Keratinocyte (primary cell): ENCODE data around the gene SMO.

Experiments used
- EZH2 ChIP-seq: IDR thresholded peaks from one replicate; pipeline ENCODE4 v1.6.1; 2012; ENCODE audit warnings: inconsistent platforms, mild to moderate bottlenecking, low read length, moderate library complexity
- TF ChIP-seq, protein P1 (sequence below), 3 experiments: IDR thresholded peaks in 1 of 3; conservative IDR thresholded peaks in 1 of 3; optimal IDR thresholded peaks in 1 of 3; 2 replicates in 2 of 3; 3 replicates in 1 of 3; pipeline versions ENCODE3 to v1.5.1; 2011; ENCODE audit warnings: low read length in 3 of 3, mild to moderate bottlenecking in 3 of 3, moderate library complexity in 2 of 3, control low read depth in 1 of 3, inconsistent platforms in 1 of 3; ENCODE audit not compliant: insufficient read depth in 2 of 3; ENCODE audit errors: extremely low read depth in 1 of 3

DNA sequence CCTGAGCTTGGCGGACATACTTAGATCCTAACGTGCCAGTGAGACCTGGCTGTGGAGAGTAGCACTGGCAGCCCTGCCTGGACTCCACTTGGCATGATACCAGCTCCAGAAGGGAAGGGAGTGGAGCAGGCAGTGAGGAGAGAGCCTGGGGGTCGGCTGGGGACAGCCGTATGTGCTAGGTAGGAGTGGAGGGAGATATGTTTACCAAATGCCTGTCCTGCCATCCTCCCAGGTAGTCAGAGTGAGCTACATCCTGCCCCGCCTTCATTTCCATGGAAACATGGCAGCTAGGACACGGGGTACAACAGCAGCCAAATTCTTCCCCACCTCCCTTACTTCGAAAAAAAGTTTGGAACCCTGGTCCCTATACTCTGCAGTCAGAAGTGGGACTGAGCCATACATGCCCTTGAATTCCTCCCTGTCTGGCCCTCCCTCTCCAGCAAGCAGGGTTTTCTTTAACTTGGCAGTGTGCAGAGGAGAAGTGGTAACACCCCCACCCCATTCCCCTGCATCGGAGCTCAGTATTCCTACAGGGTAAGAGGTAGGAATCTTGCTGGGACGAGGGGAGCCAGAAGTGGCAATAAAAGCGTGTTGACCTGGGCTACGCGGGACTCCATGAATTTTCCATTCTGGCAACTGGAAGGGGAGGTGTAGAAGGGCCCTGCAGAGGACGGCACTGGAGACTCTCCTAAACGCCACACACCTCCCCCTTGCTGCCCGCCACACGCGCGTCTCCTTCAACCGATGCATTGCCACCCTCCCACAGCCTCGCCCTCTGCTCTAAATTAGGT lies 20.0 kb upstream of the SMO start:
- TF ChIP-seq EZH2, result no peak
- TF ChIP-seq, protein P1, sequence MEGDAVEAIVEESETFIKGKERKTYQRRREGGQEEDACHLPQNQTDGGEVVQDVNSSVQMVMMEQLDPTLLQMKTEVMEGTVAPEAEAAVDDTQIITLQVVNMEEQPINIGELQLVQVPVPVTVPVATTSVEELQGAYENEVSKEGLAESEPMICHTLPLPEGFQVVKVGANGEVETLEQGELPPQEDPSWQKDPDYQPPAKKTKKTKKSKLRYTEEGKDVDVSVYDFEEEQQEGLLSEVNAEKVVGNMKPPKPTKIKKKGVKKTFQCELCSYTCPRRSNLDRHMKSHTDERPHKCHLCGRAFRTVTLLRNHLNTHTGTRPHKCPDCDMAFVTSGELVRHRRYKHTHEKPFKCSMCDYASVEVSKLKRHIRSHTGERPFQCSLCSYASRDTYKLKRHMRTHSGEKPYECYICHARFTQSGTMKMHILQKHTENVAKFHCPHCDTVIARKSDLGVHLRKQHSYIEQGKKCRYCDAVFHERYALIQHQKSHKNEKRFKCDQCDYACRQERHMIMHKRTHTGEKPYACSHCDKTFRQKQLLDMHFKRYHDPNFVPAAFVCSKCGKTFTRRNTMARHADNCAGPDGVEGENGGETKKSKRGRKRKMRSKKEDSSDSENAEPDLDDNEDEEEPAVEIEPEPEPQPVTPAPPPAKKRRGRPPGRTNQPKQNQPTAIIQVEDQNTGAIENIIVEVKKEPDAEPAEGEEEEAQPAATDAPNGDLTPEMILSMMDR (optimal IDR thresholded peaks at IDR 0.05 in 1 of 3, IDR thresholded peaks at IDR 0.05 in 1 of 3, conservative IDR thresholded peaks at IDR 0.05 in 1 of 3; ENCODE audit: extremely low read depth in 1 of 3, insufficient read depth in 2 of 3, low read length in 3 of 3), result no peak
